Neural cell (in vitro differentiated cells): ENCODE results near the gene IVNS1ABP. TPM values are rescaled to one million over a fixed set of nuclear protein-coding genes. Genes with fewer than 3 reads are reported as not detected.

ENCODE experiments used
- H2AFZ ChIP-seq: fragments of 200-600, 300-800 bp; sonication (generic), shearing (Covaris generic); 2 replicates; pipeline ENCODE4 v1.6.0; 2014; ENCODE audit warnings: low read depth, mild to moderate bottlenecking, antibody characterized with exemption, low read length, moderate library complexity
- H3F3A ChIP-seq: fragments of 200-600 bp; shearing (Covaris generic); 2 replicates; pipeline ENCODE4 v1.6.1; 2016; ENCODE audit warnings: mild to moderate bottlenecking, moderate library complexity, mixed read lengths, antibody characterized with exemption, low read length; ENCODE audit not compliant: insufficient read depth, poor library complexity, severe bottlenecking
- H3K27ac ChIP-seq: fragments of 200-600, 300-800 bp; sonication (generic), shearing (Covaris generic); 2 replicates; pipeline ENCODE4 v1.5.1; 2014; ENCODE audit warnings: mild to moderate bottlenecking, low read length, moderate library complexity
- H3K27me3 ChIP-seq: fragments of 300-800, 200-600 bp; sonication (generic), shearing (Covaris generic); 2 replicates; pipeline ENCODE4 v1.6.0; 2014; ENCODE audit warnings: mild to moderate bottlenecking, low read depth, low read length, moderate library complexity; ENCODE audit not compliant: insufficient read depth
- H3K36me3 ChIP-seq: fragments of 300-800, 200-600 bp; sonication (generic), shearing (Covaris generic); 2 replicates; pipeline ENCODE4 v1.5.1; 2014; ENCODE audit warnings: mild to moderate bottlenecking, antibody characterized with exemption, low read length, moderate library complexity; ENCODE audit not compliant: insufficient read depth
- H3K4me2 ChIP-seq: fragments of 300-800, 200-600 bp; sonication (generic), shearing (Covaris generic); 2 replicates; pipeline ENCODE4 v1.6.0; 2014; ENCODE audit warnings: mild to moderate bottlenecking, low read length
- H3K4me3 ChIP-seq: fragments of 300-800, 200-600 bp; sonication (generic), shearing (Covaris generic); 2 replicates; pipeline ENCODE4 v1.5.1; 2014; ENCODE audit warnings: mild to moderate bottlenecking, low read length, moderate library complexity
- H3K79me2 ChIP-seq: fragments of 200-600 bp; shearing (Covaris generic); replicated peaks from 2 replicates; pipeline ENCODE4 v1.6.0; 2014; ENCODE audit warnings: mild to moderate bottlenecking, low read length, moderate library complexity; ENCODE audit not compliant: insufficient read depth
- H3K9ac ChIP-seq: fragments of 300-800, 200-600 bp; sonication (generic), shearing (Covaris generic); 2 replicates; pipeline ENCODE4 v1.6.1; 2016; ENCODE audit warnings: mild to moderate bottlenecking, low read length, mixed read lengths
- H3K9me2 ChIP-seq: fragments of 200-600 bp; shearing (Covaris generic); 2 replicates; pipeline ENCODE4 v1.6.1; 2016; ENCODE audit warnings: mild to moderate bottlenecking, low read length, mixed read lengths; ENCODE audit not compliant: insufficient read depth
- H3K9me3 ChIP-seq: fragments of 200-600, 300-800 bp; sonication (generic), shearing (Covaris generic); 2 replicates; pipeline ENCODE4 v1.6.1; 2016; ENCODE audit warnings: mild to moderate bottlenecking, mixed run types, low read length, moderate library complexity, mixed read lengths
- H4K20me1 ChIP-seq: fragments of 200-600 bp; shearing (Covaris generic); 2 replicates; pipeline ENCODE4 v1.6.1; 2016; ENCODE audit warnings: mild to moderate bottlenecking, mixed run types; ENCODE audit not compliant: insufficient read depth
- CTCF ChIP-seq: fragments of 450-650 bp; IDR thresholded peaks from 2 replicates; pipeline ENCODE4 v1.5.1; 2014; ENCODE audit warnings: antibody characterized with exemption, mild to moderate bottlenecking, moderate library complexity; ENCODE audit not compliant: poor library complexity, severe bottlenecking
- EP300 ChIP-seq: fragments of 450-650 bp; conservative IDR thresholded peaks from 2 replicates; pipeline ENCODE4 v1.6.1; 2014; ENCODE audit warnings: antibody characterized with exemption, mild to moderate bottlenecking, moderate library complexity; ENCODE audit not compliant: poor library complexity, severe bottlenecking
- EZH2 ChIP-seq: fragments of 200-600, 300-800 bp; shearing (Covaris generic), sonication (generic); IDR thresholded peaks from 2 replicates; pipeline ENCODE4 v1.6.1; 2014; ENCODE audit warnings: antibody characterized with exemption, low read length, borderline replicate concordance, mild to moderate bottlenecking; ENCODE audit not compliant: insufficient read depth, poor library complexity, severe bottlenecking
- MXI1 ChIP-seq: fragments of 450-650 bp; conservative IDR thresholded peaks from 2 replicates; pipeline ENCODE4 v1.6.1; 2014; ENCODE audit warnings: antibody characterized with exemption, mild to moderate bottlenecking; ENCODE audit not compliant: poor library complexity, severe bottlenecking
- POLR2AphosphoS5 ChIP-seq: IDR thresholded peaks from 2 replicates; pipeline ENCODE4 v1.6.1; 2012
- RAD21 ChIP-seq: fragments of 450-650 bp; conservative IDR thresholded peaks from 2 replicates; pipeline ENCODE4 v1.6.1; 2014; ENCODE audit warnings: antibody characterized with exemption, mild to moderate bottlenecking, moderate library complexity
- SMC3 ChIP-seq: fragments of 450-650 bp; conservative IDR thresholded peaks from 2 replicates; pipeline ENCODE4 v1.6.1; 2014; ENCODE audit warnings: antibody characterized with exemption, mild to moderate bottlenecking, moderate library complexity; ENCODE audit not compliant: poor library complexity
- TAF1 ChIP-seq: IDR thresholded peaks from 2 replicates; pipeline ENCODE4 v1.6.1; 2012; ENCODE audit warnings: low read depth
- polyA plus RNA-seq: library from polyadenylated mRNA; depleted of rRNA; stranded (reverse); fragments of >200 nt; gene quantifications from 2 replicates; pipeline ENCODE4 v1.2.3, GENCODE V29; 2014
- TF ChIP-seq, protein P1 (sequence below): IDR thresholded peaks from 2 replicates; pipeline ENCODE4 v1.6.1; 2012; ENCODE audit warnings: borderline replicate concordance

The IVNS1ABP gene
- polyA plus RNA-seq, 1 donor from 2014 or later, result 208 TPM

- Histone ChIP-seq H3F3A (no peaks in the 10 kb centered on the region), H3K9ac (no peak overlapping the region), H3K27ac (no peak overlapping the region), H2AFZ (no peak overlapping the region), H3K9me2 (no peaks in the 10 kb centered on the region), H3K27me3 (no peaks in the 10 kb centered on the region), H3K9me3 (no peaks in the 10 kb centered on the region), H4K20me1 (no peaks in the 10 kb centered on the region), H3K4me3 (no peak overlapping the region), H3K36me3 (no peaks in the 10 kb centered on the region), H3K4me2 (no peak overlapping the region), H3K79me2 (no peaks in the 10 kb centered on the region)
- TF ChIP-seq EZH2 (no peak), MXI1 (no peak), SMC3 (no peak), RAD21 (no peak), POLR2AphosphoS5 (no peak)
- TF ChIP-seq, protein P1, sequence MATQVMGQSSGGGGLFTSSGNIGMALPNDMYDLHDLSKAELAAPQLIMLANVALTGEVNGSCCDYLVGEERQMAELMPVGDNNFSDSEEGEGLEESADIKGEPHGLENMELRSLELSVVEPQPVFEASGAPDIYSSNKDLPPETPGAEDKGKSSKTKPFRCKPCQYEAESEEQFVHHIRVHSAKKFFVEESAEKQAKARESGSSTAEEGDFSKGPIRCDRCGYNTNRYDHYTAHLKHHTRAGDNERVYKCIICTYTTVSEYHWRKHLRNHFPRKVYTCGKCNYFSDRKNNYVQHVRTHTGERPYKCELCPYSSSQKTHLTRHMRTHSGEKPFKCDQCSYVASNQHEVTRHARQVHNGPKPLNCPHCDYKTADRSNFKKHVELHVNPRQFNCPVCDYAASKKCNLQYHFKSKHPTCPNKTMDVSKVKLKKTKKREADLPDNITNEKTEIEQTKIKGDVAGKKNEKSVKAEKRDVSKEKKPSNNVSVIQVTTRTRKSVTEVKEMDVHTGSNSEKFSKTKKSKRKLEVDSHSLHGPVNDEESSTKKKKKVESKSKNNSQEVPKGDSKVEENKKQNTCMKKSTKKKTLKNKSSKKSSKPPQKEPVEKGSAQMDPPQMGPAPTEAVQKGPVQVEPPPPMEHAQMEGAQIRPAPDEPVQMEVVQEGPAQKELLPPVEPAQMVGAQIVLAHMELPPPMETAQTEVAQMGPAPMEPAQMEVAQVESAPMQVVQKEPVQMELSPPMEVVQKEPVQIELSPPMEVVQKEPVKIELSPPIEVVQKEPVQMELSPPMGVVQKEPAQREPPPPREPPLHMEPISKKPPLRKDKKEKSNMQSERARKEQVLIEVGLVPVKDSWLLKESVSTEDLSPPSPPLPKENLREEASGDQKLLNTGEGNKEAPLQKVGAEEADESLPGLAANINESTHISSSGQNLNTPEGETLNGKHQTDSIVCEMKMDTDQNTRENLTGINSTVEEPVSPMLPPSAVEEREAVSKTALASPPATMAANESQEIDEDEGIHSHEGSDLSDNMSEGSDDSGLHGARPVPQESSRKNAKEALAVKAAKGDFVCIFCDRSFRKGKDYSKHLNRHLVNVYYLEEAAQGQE, result no peak
These were observed 11.2 kb upstream of the IVNS1ABP start for GRCh38 chr1:185328255-185328654.

- Histone ChIP-seq H3K9me3 (no peaks in the 10 kb centered on the region), H2AFZ (no peak overlapping the region), H3K4me3 (no peak overlapping the region), H3K9me2 (no peaks in the 10 kb centered on the region), H3K27ac (no peak overlapping the region), H3K79me2 (no peaks in the 10 kb centered on the region), H3K27me3 (no peaks in the 10 kb centered on the region), H4K20me1 (no peaks in the 10 kb centered on the region), H3F3A (no peaks in the 10 kb centered on the region), H3K36me3 (no peaks in the 10 kb centered on the region), H3K4me2 (no peak overlapping the region), H3K9ac (no peak overlapping the region)
- TF ChIP-seq SMC3, result no peak
- no peak for TF ChIP-seq POLR2AphosphoS5
- no peak for TF ChIP-seq TAF1
- TF ChIP-seq, protein P1, result no peak
These were observed 8.4 kb upstream of the IVNS1ABP start for GRCh38 chr1:185325413-185325812.

GRCh38 chr1:185324118-185324517 lies 7.1 kb upstream of the IVNS1ABP start:
- TF ChIP-seq POLR2AphosphoS5 (no peak), EZH2 (no peak), MXI1 (no peak), SMC3 (no peak), RAD21 (no peak), TAF1 (no peak), EP300 (no peak), CTCF (no peak)
- TF ChIP-seq, protein P1, result no peak
- H3F3A ChIP-seq, result no peaks in the 10 kb centered on the region
- H3K9ac ChIP-seq, result no peak overlapping the region
- no peak overlapping the region for H2AFZ ChIP-seq
- H3K27me3 ChIP-seq, result no peaks in the 10 kb centered on the region
- H4K20me1 ChIP-seq, result no peaks in the 10 kb centered on the region
- no peaks in the 10 kb centered on the region for H3K36me3 ChIP-seq
- no peaks in the 10 kb centered on the region for H3K9me2 ChIP-seq
- no peaks in the 10 kb centered on the region for H3K79me2 ChIP-seq
- no peaks in the 10 kb centered on the region for H3K9me3 ChIP-seq
- no peak overlapping the region for H3K4me3 ChIP-seq
- no peak overlapping the region for H3K27ac ChIP-seq
- H3K4me2 ChIP-seq, result no peak overlapping the region
